Measurements from ENCODE around the gene MEGF6. TPM values are rescaled to one million over a fixed set of nuclear protein-coding genes. Genes with fewer than 3 reads are reported as not detected.
A peak's percentile ranks its signal among the peaks of the same experiment; 100 is the strongest.

Gene MEGF6
- total RNA-seq, 1 donor from 2014 or later = 57.1 TPM

- Histone ChIP-seq H3K27ac (no peak overlapping the region), H3K4me1 (peaks cover 21% of the 10 kb centered on the region), H3K9me3 (no peaks in the 10 kb centered on the region), H3K27me3 (ENCODE audit: low read depth) (no peaks in the 10 kb centered on the region), H3K36me3 (no peaks in the 10 kb centered on the region), H3K4me3 (no peak overlapping the region)
- intact Hi-C loops (cut with DNase I) = no loop called here
- DNase-seq = no peak
- TF ChIP-seq CTCF (IDR thresholded peaks at IDR 0.05) = no peak
- no peak for ATAC-seq
Observed at GRCh38 chr1:3551711-3552110, 59.6 kb downstream of the MEGF6 start.

- H3K4me1 ChIP-seq = peaks cover 21% of the 10 kb centered on the region
Observed at GRCh38 chr1:3551290-3551678, 60.0 kb downstream of the MEGF6 start.

GRCh38 chr1:3550511-3551289, 60.6 kb downstream of the MEGF6 start:
- Histone ChIP-seq H3K27me3 (ENCODE audit: low read depth) (no peaks in the 10 kb centered on the region), H3K36me3 (no peaks in the 10 kb centered on the region), H3K9me3 (no peaks in the 10 kb centered on the region), H3K27ac (no peak overlapping the region), H3K4me3 (no peak overlapping the region), H3K4me1 (peaks cover 21% of the 10 kb centered on the region)
- no peak for TF ChIP-seq CTCF (IDR thresholded peaks at IDR 0.05)
- ATAC-seq (no peak), DNase-seq (no peak)
- intact Hi-C loops (cut with DNase I) = no loop called here

More at GRCh38 chr1:3551290-3551678, 60.0 kb downstream of the MEGF6 start:
- intact Hi-C loops (cut with DNase I) = no loop called here
- Histone ChIP-seq H3K4me3 (no peak overlapping the region), H3K9me3 (no peaks in the 10 kb centered on the region), H3K27me3 (ENCODE audit: low read depth) (no peaks in the 10 kb centered on the region), H3K36me3 (no peaks in the 10 kb centered on the region), H3K27ac (no peak overlapping the region)
- DNase-seq (no peak), ATAC-seq (no peak)
- TF ChIP-seq CTCF (IDR thresholded peaks at IDR 0.05) = no peak

GRCh38 chr1:3548895-3549294, 62.4 kb downstream of the MEGF6 start:
- Histone ChIP-seq H3K27me3 (ENCODE audit: low read depth) (no peaks in the 10 kb centered on the region), H3K9me3 (no peaks in the 10 kb centered on the region), H3K4me1 (peaks cover 22% of the 10 kb centered on the region), H3K4me3 (no peak overlapping the region), H3K27ac (no peak overlapping the region), H3K36me3 (no peaks in the 10 kb centered on the region)
- intact Hi-C loops (cut with DNase I) = no loop called here
- no peak for DNase-seq
- no peak for TF ChIP-seq CTCF (IDR thresholded peaks at IDR 0.05)
- ATAC-seq = no peak

- no peak for DNase-seq
- TF ChIP-seq CTCF (IDR thresholded peaks at IDR 0.05) = no peak
- Histone ChIP-seq H3K27ac (no peak overlapping the region), H3K4me3 (no peak overlapping the region), H3K4me1 (peaks cover 27% of the 10 kb centered on the region), H3K9me3 (no peaks in the 10 kb centered on the region), H3K36me3 (no peaks in the 10 kb centered on the region), H3K27me3 (ENCODE audit: low read depth) (no peaks in the 10 kb centered on the region)
- intact Hi-C loops (cut with DNase I) = no loop called here
- peak; percentile 27 to 33 for ATAC-seq
Observed at GRCh38 chr1:3548156-3548893, 63.0 kb downstream of the MEGF6 start.

Measured in lower lobe of right lung (tissue), 2 donors.